Measurements from ENCODE around the gene TXNL1. TPM values are rescaled to one million over a fixed set of nuclear protein-coding genes. Genes with fewer than 3 reads are reported as not detected.

TXNL1 gene
- total and polyA plus RNA-seq, 2 of the 13 experiments (the other 11 are each of a cell fraction or from before 2014, with no cell fraction given): 41.9 to 73.1 TPM

DNA sequence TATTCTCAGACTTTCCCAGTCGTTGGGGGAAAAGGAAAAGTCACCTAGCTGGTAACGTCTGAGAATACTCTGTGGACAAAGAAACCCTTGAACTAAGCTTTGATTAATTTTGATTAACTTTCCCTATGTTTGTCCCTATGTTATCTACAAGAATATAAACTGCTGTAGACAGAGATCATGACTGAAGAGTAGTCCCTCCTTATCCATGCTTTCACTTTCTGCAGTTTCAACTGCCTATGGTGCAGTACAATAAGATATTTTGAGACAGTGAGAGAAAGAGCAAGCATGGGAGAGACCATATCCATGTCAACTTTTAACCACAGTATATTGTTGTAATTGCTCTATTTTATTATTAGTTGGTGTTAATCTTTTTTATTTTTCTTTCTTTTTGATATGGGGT is 31.8 kb downstream of the TXNL1 start:
- Histone ChIP-seq H4K20me1 (ENCODE audit: insufficient read depth, low read length) (no peaks in the 10 kb centered on the region), H3K27ac (ENCODE audit: extremely low read length, insufficient read depth, low read length) (no peak overlapping the region), H3K4me1 (ENCODE audit: insufficient read depth, low read length) (no peaks in the 10 kb centered on the region), H3K27me3 (ENCODE audit: control insufficient read depth in 1 of 2, insufficient read depth in 2 of 2, low read length in 2 of 2) (no peaks in the 10 kb centered on the region), H3K9me3 (ENCODE audit: low read length) (no peaks in the 10 kb centered on the region), H3K9ac (ENCODE audit: insufficient read depth, low read depth, low read length) (no peak overlapping the region), H3K79me2 (ENCODE audit: insufficient read depth, low read length) (no peaks in the 10 kb centered on the region), H3K36me3 (replicated peaks in 1 of 2; ENCODE audit: control insufficient read depth in 1 of 2, insufficient read depth in 2 of 2, low read length in 2 of 2) (peaks cover 6 to 43% of the 10 kb centered on the region in 2 experiments), H3K4me3 (replicated peaks in 1 of 3; ENCODE audit: insufficient read depth in 1 of 3, low read depth in 2 of 3, low read length in 3 of 3) (no peak overlapping the region), H3K4me2 (ENCODE audit: low read depth, low read length) (no peak overlapping the region), H2AFZ (ENCODE audit: low read length) (no peak overlapping the region)
- CTCF ChIA-PET (ENCODE audit: low intra/inter-chr PET ratio, low total read pairs): no interaction called here
- 95% methylated on average over 2 of the region's 2 CpGs for WGBS (ENCODE audit: low lambda C conversion rate)
- DNase-seq (ENCODE audit: low spot score): no peak
- intact Hi-C loops (cut with micrococcal nuclease; ENCODE audit: unreplicated experiment): no loop called here
- no peak for ATAC-seq
- POLR2A ChIA-PET: no interaction called here
- TF ChIP-seq ISX (CRISPR knock-in tag; conservative IDR thresholded peaks at IDR 0.05): no peak
- no peak for TF ChIP-seq TEAD2 (CRISPR knock-in tag; IDR thresholded peaks at IDR 0.05)
- no peak for TF ChIP-seq ZNF607 (CRISPR knock-in tag; IDR thresholded peaks at IDR 0.05; ENCODE audit: borderline replicate concordance)
- TF ChIP-seq, protein P1, sequence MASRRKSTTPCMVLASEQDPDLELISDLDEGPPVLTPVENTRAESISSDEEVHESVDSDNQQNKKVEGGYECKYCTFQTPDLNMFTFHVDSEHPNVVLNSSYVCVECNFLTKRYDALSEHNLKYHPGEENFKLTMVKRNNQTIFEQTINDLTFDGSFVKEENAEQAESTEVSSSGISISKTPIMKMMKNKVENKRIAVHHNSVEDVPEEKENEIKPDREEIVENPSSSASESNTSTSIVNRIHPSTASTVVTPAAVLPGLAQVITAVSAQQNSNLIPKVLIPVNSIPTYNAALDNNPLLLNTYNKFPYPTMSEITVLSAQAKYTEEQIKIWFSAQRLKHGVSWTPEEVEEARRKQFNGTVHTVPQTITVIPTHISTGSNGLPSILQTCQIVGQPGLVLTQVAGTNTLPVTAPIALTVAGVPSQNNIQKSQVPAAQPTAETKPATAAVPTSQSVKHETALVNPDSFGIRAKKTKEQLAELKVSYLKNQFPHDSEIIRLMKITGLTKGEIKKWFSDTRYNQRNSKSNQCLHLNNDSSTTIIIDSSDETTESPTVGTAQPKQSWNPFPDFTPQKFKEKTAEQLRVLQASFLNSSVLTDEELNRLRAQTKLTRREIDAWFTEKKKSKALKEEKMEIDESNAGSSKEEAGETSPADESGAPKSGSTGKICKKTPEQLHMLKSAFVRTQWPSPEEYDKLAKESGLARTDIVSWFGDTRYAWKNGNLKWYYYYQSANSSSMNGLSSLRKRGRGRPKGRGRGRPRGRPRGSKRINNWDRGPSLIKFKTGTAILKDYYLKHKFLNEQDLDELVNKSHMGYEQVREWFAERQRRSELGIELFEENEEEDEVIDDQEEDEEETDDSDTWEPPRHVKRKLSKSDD (CRISPR knock-in tag; IDR thresholded peaks at IDR 0.05; ENCODE audit: low read depth): no peak
- TF ChIP-seq KLF15 (CRISPR knock-in tag; IDR thresholded peaks at IDR 0.05; ENCODE audit: borderline replicate concordance): no peak
- no peak for TF ChIP-seq FOXC1 (CRISPR knock-in tag; IDR thresholded peaks at IDR 0.05; ENCODE audit: borderline replicate concordance)
- TF ChIP-seq, protein P2, sequence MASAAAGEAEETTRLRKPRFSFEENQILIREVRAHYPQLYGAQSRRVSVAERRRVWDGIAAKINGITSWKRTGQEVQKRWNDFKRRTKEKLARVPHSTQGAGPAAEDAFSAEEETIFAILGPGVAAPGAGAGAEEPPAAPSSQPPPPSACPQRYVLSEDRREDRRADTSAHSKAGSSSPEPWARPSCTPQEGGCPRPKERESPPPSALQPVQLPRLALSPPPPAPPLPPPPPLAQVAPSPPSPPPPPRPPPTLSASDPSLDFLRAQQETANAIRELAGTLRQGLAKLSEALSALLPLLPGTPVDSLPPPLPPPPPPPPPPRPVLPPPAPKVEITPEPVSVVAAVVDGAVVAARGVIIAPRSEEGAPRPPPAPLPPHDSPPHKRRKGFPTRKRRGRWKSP (CRISPR knock-in tag; IDR thresholded peaks at IDR 0.05): no peak
- no peak for TF ChIP-seq MED8 (CRISPR knock-in tag; IDR thresholded peaks at IDR 0.05; ENCODE audit: insufficient replicate concordance)
- no peak for TF ChIP-seq THAP11 (CRISPR knock-in tag; IDR thresholded peaks at IDR 0.05)
- no peak for TF ChIP-seq ZZZ3 (CRISPR knock-in tag; IDR thresholded peaks at IDR 0.05; ENCODE audit: borderline replicate concordance)
- no peak for TF ChIP-seq ZNF775 (CRISPR knock-in tag; IDR thresholded peaks at IDR 0.05; ENCODE audit: borderline replicate concordance)
- no peak for FAIRE-seq
- no TSS peak for BruUV-seq (replicated peaks)
- in situ Hi-C loops (cut with HindIII; ENCODE audit: extremely low pct_ligation_motif_present, low pct_unique_long_range_greater_than_20kb): no loop called here

All from HepG2 (cell line).